Common myeloid progenitor, CD34-positive (primary cell): ENCODE results near the gene RCAN2.
A peak's percentile ranks its signal among the peaks of the same experiment; 100 is the strongest.

Experiments used
- CTCF ChIA-PET: fragments of 350-600 bp; sonication (Branson Sonifier 250); formaldehyde crosslinking; loops from one replicate; lab custom pipeline; 2021; ENCODE audit warnings: antibody characterized with exemption; lab: Charles Lee
- POLR2A ChIA-PET: fragments of 350-600 bp; sonication (Branson Sonifier 250); formaldehyde crosslinking; loops from one replicate; lab custom pipeline; 2021; ENCODE audit warnings: antibody characterized with exemption; lab: Charles Lee
- DNase-seq, 3 donors: peaks; one replicate each; pipeline versions ENCODE4 v3.0.0 to v3.0.0-alpha.2; 2013
- H3K27ac ChIP-seq, 2 experiments: 1 replicate in 1 of 2; 2 replicates in 1 of 2; pipeline ENCODE4 v1.7.0; 2013; ENCODE audit warnings: inconsistent platforms in 2 of 2, low read length in 2 of 2, mild to moderate bottlenecking in 2 of 2, low read depth in 1 of 2, moderate library complexity in 1 of 2; ENCODE audit not compliant: severe bottlenecking in 2 of 2, insufficient read depth in 1 of 2, poor library complexity in 1 of 2
- H3K27me3 ChIP-seq, 5 experiments: replicated peaks in 2 of 5; 1 replicate in 3 of 5; 2 replicates in 2 of 5; pipeline versions ENCODE4 v1.6.1 to v1.7.0; 2013; ENCODE audit warnings: low read length in 4 of 5, mild to moderate bottlenecking in 2 of 5, moderate library complexity in 2 of 5, inconsistent platforms in 1 of 5; ENCODE audit not compliant: insufficient read depth in 5 of 5, control insufficient read depth in 4 of 5
- H3K36me3 ChIP-seq, 4 experiments: 1 replicate in 2 of 4; 2 replicates in 2 of 4; pipeline versions ENCODE4 v1.6.1 to v1.7.0; 2013; ENCODE audit warnings: low read length in 3 of 4, control low read depth in 1 of 4, mild to moderate bottlenecking in 1 of 4; ENCODE audit not compliant: control insufficient read depth in 4 of 4, insufficient read depth in 4 of 4
- H3K4me1 ChIP-seq, 4 experiments: 1 replicate in 3 of 4; 2 replicates in 1 of 4; pipeline versions ENCODE4 v1.6.1 to v1.7.1; 2013; ENCODE audit warnings: low read length in 3 of 4, mild to moderate bottlenecking in 3 of 4, control low read depth in 1 of 4, inconsistent platforms in 1 of 4, moderate library complexity in 1 of 4; ENCODE audit not compliant: control insufficient read depth in 4 of 4, insufficient read depth in 4 of 4; ENCODE audit errors: control extremely low read depth in 1 of 4
- H3K4me3 ChIP-seq, 7 experiments: 1 replicate in 4 of 7; 2 replicates in 3 of 7; pipeline versions ENCODE4 v1.5.1 to v1.7.0; 2013; ENCODE audit warnings: mild to moderate bottlenecking in 7 of 7, low read length in 6 of 7, moderate library complexity in 6 of 7, inconsistent platforms in 2 of 7, low read depth in 2 of 7, control low read depth in 1 of 7; ENCODE audit not compliant: insufficient read depth in 4 of 7, control insufficient read depth in 1 of 7; ENCODE audit errors: extremely low read depth in 1 of 7
- H3K9me3 ChIP-seq, 5 experiments: 1 replicate in 4 of 5; 2 replicates in 1 of 5; pipeline versions ENCODE4 v1.6.1 to v1.7.1; 2013; ENCODE audit warnings: low read length in 4 of 5, mild to moderate bottlenecking in 2 of 5, inconsistent platforms in 1 of 5, low read depth in 1 of 5, moderate library complexity in 1 of 5; ENCODE audit not compliant: control insufficient read depth in 4 of 5, insufficient read depth in 2 of 5; ENCODE audit errors: control extremely low read depth in 1 of 5
- WGBS: methylation state at CpG from one replicate; pipeline ENCODE4 v1.1.5; 2013; ENCODE audit not compliant: insufficient coverage; 5-methylcytosine and 5-hydroxymethylcytosine counted together

The RCAN2 gene

DNA sequence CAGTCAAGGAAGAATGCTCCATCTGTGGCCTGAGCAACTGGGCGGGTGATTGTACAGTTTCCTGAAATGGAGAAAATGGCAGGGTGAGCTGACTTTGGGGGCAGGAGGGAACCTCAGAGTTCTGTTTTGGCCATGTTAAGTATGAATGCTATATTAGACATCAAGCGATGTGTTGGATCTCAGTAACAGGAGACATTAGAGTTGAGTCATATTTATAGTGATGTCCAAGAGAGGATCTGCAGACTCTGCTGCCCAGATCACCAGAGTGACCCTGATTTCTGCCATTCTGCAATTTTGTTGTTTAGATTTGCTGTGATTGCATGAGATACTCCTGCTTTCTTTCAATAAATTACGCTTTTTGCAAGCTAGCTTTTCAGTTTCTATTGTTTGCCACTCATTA lies 189.1 kb downstream of the RCAN2 start:
- no peak for DNase-seq
- CTCF ChIA-PET: no interaction called here
- 100% methylated on average over 3 of the region's 3 CpGs for WGBS
- Histone ChIP-seq H3K4me3 (no peak overlapping the region), H3K9me3 (peaks cover 0 to 6% (median 0%) of the 10 kb centered on the region in 5 experiments), H3K36me3 (no peaks in the 10 kb centered on the region), H3K27ac (no peak overlapping the region), H3K4me1 (no peaks in the 10 kb centered on the region), H3K27me3 (no peaks in the 10 kb centered on the region)
- POLR2A ChIA-PET: no interaction called here

DNA sequence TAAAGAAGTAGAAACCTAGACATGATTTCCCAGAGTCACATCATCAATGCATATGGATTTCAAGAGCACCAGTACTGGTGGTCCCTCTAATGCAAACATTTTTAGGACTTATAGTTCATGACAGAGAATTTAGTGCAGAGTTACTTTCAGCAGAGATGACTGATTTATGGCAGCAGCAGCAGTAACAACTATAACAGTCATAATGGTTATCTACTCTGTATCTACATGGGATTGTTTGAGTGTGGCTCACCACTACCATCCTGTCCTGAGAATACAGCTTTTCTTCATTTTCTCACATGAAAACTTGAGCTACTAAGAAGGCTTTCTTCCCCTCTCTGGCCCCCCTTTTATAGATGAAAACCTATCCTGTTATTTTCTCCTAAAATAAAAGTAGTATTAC lies 192.0 kb downstream of the RCAN2 start:
- Histone ChIP-seq H3K4me3 (no peak overlapping the region), H3K27ac (no peak overlapping the region), H3K36me3 (no peaks in the 10 kb centered on the region), H3K27me3 (no peaks in the 10 kb centered on the region), H3K9me3 (peaks cover 0 to 6% (median 0%) of the 10 kb centered on the region in 5 experiments), H3K4me1 (no peaks in the 10 kb centered on the region)
- ChIA-PET POLR2A (no interaction called here), CTCF (no interaction called here)
- DNase-seq: peak in 2 of 3 donors; percentile 35 to 59

DNA sequence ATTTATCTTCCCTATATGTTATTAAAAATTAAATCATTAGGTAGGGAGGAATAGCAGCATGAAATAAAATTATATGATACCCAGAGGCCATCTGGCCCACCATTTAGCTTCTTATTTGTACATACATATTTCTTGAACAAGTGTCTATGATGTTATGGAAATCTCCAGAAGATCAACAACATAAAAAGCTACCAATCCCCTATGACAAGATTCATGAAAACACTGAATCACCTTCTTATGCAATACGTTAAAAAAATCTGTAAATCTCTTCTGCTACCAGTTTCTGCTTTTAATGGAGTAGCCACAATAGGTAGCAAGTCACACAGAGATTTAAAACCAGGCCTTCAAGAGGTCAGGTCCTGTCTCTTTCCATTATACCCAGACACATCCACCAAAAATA lies 194.7 kb downstream of the RCAN2 start:
- H3K9me3 ChIP-seq: peaks cover 0 to 2% (median 0%) of the 10 kb centered on the region in 5 experiments
- H3K27ac ChIP-seq: no peak overlapping the region
- H3K36me3 ChIP-seq: no peaks in the 10 kb centered on the region
- no peak overlapping the region for H3K4me3 ChIP-seq
- WGBS: 0% methylated on average over 1 of the region's 1 CpG
- no peaks in the 10 kb centered on the region for H3K27me3 ChIP-seq
- CTCF ChIA-PET: no interaction called here
- POLR2A ChIA-PET: no interaction called here
- DNase-seq: peak in 1 of 3 donors; percentile 6
- H3K4me1 ChIP-seq: no peaks in the 10 kb centered on the region

DNA sequence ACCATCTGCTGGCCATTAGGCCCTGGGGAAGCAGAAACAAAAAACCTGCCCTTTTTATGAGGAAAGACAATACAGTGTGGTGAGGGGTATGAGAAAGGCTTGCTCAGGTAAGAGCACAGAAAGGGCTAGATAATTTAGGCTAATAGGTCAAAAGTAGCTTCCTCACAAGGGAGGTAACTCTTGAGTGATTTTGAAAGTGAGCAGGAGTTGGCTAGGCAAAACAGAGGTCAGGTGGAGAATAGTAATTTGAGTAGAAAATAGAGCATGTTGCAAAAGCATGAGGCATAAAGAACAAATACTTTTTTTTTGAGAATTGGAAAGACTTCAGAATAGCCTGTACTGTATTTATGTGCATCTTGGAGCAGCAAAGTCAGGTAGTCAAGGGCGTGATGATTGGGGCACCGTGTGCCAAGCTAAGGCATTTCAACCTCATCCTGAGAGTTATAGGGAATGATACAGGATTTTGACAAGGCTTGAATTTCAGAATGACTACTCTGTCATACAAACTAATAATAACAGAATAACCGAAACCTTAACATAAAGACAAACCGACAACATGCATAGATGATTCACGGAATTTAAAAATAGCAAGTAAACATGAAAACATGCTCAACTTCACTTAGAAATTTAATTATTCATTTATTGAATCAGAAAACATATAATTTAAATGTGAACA lies 197.5 kb downstream of the RCAN2 start:
- no peak for DNase-seq
- Histone ChIP-seq H3K9me3 (peaks cover 0 to 1% (median 0%) of the 10 kb centered on the region in 5 experiments), H3K27me3 (no peaks in the 10 kb centered on the region), H3K27ac (no peak overlapping the region), H3K4me3 (no peak overlapping the region), H3K36me3 (no peaks in the 10 kb centered on the region), H3K4me1 (peaks cover 4 to 20% (median 12%) of the 10 kb centered on the region in 4 experiments)
- WGBS: 100% methylated on average over 1 of the region's 5 CpGs
- CTCF ChIA-PET: interaction anchor here (0.9 kb wide), 1 partner anchor 32 kb away, joined by 5 read pairs; no protein-coding TSS in a partner anchor
- POLR2A ChIA-PET: no interaction called here

DNA sequence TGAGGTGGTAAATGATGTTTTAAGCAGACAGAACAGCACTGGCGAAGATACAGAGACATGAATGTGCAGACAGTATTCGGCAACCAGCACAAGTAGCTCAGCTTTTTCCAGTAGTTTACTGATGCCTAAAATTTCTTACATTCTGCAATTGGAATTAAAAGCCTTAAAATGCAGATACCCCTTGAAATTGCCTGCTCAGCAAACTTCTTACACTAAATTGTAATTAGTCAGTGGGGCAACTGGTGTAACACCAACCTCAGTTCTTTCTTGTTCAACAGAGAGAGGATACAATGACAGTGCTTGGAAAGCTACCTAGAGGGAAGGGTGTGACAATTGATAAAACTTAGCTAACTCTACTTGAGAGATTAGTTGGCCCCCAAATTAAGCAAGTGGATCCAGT lies 199.4 kb downstream of the RCAN2 start:
- Histone ChIP-seq H3K27me3 (no peaks in the 10 kb centered on the region), H3K9me3 (no peaks in the 10 kb centered on the region), H3K4me1 (peaks cover 7 to 29% (median 16%) of the 10 kb centered on the region in 4 experiments), H3K27ac (no peak overlapping the region), H3K36me3 (no peaks in the 10 kb centered on the region), H3K4me3 (no peak overlapping the region)
- CTCF ChIA-PET: no interaction called here
- POLR2A ChIA-PET: no interaction called here
- WGBS: 100% methylated on average over 2 of the region's 2 CpGs
- peak in 1 of 3 donors; percentile 3 for DNase-seq

DNA sequence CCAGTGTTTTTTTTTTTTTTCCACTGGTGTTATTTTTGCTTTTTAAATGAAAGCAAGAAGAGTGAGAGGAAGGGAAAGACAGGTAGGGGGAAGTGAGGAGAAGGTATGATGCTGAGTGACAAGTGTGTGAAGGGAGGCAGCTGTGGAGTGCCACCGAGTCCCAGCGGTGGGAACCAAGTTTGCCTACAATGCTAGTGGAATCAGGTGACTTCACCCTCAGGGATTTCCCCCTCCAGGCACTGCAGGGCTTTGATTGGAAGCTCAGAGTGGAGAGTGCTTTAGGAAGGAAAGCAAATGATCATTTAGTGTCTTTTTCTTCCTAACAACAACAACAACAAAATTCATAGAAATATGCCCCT lies 200.0 kb downstream of the RCAN2 start:
- Histone ChIP-seq H3K36me3 (no peaks in the 10 kb centered on the region), H3K9me3 (no peaks in the 10 kb centered on the region), H3K4me1 (peaks cover 7 to 29% (median 16%) of the 10 kb centered on the region in 4 experiments), H3K27ac (no peak overlapping the region), H3K27me3 (no peaks in the 10 kb centered on the region), H3K4me3 (no peak overlapping the region)
- POLR2A ChIA-PET: no interaction called here
- no peak for DNase-seq
- WGBS: 27% methylated on average over 2 of the region's 2 CpGs
- CTCF ChIA-PET: interaction anchor here (1.0 kb wide), 1 partner anchor 28 kb away, joined by 3 read pairs; no protein-coding TSS in a partner anchor

DNA sequence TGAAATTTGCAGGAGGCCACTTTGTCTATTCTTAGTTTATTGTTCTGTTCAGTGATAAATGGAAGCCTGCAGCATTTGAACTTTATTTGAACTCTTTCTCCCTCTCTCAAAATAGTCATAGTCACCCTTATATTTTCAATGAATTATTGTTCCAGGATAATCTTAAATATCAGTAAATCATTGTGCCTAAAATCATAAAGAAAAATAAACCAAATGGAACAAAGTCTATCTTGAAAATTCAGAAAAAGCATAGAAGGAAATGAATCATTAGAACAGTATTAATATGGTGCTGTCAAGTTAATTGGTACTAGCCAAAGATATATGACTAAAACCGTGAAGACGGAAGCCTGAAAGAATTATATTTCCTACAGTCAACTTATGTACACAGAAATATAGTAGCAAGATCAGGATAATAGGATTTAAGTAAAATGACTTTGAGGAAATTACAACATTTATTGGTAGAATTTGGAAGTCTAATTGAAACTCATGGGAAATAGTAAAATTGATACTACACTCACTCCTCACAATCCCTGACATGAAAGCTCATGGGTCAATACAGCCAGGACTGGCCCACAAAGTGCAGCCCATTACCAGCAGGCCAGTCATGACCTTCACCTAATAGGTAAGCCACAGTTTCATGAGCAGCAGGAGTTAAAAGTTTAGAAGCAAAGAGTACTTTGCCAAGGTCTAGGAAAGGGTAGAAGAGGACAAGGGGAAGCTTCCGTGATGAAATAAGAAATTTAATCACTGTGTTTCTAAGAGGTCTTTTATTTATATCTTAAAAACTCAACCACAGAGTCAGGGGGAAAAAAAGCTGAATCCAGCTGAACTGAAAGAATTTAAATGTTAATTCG lies 200.6 kb downstream of the RCAN2 start:
- H3K4me1 ChIP-seq: peaks cover 7 to 29% (median 16%) of the 10 kb centered on the region in 4 experiments
- no peaks in the 10 kb centered on the region for H3K36me3 ChIP-seq
- H3K27me3 ChIP-seq: no peaks in the 10 kb centered on the region
- DNase-seq: peak in 2 of 3 donors; percentile 44 to 65
- no peaks in the 10 kb centered on the region for H3K9me3 ChIP-seq
- WGBS: 13% methylated on average over 1 of the region's 4 CpGs
- ChIA-PET POLR2A (no interaction called here), CTCF (interaction anchor here (1.0 kb wide), 1 partner anchor 28 kb away, joined by 3 read pairs; no protein-coding TSS in a partner anchor)
- no peak overlapping the region for H3K4me3 ChIP-seq
- no peak overlapping the region for H3K27ac ChIP-seq
